AG10803 (cell line): ENCODE data around the gene ALDOB.
A peak's percentile ranks its signal among the peaks of the same experiment; 100 is the strongest.

Experiments
- DNase-seq: peaks from one replicate; pipeline ENCODE4 v3.0.0; 2010; ENCODE audit warnings: low read depth
- H3K4me3 ChIP-seq: 2 replicates; pipeline ENCODE4 v1.5.1; 2011; ENCODE audit warnings: mild to moderate bottlenecking, low read length, control low read depth
- CTCF ChIP-seq: conservative IDR thresholded peaks from 2 replicates; pipeline ENCODE4 v1.5.1; 2011; ENCODE audit warnings: mild to moderate bottlenecking, low read length, control low read depth, inconsistent platforms

ALDOB gene

DNA sequence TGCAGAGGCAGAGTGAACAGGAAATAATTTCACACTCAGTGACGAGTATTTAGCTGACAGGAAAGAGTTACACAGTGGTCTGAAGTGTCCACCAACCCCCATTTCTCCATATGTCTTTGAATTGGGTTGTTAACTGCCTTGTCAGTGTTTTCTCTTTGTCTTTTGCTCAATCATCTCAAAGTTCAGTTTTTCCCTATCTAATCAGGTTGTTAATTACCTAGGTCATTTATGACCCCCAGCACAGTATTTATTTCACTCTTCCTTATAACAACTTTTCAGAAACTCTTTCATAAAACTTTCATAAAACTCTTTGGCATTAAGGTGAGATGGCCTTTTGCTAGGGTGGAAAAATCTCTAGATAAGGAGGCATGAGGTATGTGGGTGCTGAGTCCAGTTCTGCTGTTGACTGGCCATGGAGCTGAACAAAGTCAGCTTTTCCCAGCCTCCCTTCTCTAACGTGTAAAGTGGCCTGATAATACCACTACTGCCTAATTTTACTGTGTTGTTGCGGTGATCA, 5.2 kb upstream of the ALDOB start:
- no peak for TF ChIP-seq CTCF
- H3K4me3 ChIP-seq: no peak overlapping the region

GRCh38 chr9:101438523-101438922, 2.9 kb upstream of the ALDOB start:
- no peak for TF ChIP-seq CTCF
- no peak overlapping the region for H3K4me3 ChIP-seq
- no peak for DNase-seq

More for the DNA sequence above, 5.2 kb upstream of the ALDOB start:
- DNase-seq: no peak

DNA sequence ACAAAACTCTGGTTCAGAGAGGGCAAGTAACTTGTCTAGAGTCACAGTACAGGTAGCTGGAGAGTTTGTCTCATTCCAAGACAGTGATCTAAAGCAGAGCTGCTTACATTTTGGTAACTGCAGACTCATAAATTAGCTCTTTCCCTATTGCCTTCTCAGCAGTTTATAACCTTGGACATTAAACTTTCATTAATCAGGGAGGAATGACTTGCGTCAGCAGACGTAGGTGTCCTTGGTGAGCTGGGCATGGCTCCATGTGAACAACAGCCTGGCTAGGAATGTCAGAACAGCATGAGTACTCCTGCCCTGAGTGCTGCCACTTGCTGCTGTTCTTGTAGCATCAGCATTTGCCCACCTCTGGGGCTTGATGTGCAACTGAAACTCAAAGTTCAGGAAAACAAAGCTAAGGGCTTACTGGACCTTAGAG, 2.2 kb upstream of the ALDOB start:
- no peak overlapping the region for H3K4me3 ChIP-seq
- TF ChIP-seq CTCF: no peak
- peak; percentile 16 for DNase-seq

- no peak overlapping the region for H3K4me3 ChIP-seq
- DNase-seq: no peak
- no peak for TF ChIP-seq CTCF
Measured at GRCh38 chr9:101434998-101435397, 576 bp downstream of the ALDOB start.

GRCh38 chr9:101433229-101433628, 2.3 kb downstream of the ALDOB start:
- TF ChIP-seq CTCF: no peak
- no peak overlapping the region for H3K4me3 ChIP-seq
- DNase-seq: no peak

DNA sequence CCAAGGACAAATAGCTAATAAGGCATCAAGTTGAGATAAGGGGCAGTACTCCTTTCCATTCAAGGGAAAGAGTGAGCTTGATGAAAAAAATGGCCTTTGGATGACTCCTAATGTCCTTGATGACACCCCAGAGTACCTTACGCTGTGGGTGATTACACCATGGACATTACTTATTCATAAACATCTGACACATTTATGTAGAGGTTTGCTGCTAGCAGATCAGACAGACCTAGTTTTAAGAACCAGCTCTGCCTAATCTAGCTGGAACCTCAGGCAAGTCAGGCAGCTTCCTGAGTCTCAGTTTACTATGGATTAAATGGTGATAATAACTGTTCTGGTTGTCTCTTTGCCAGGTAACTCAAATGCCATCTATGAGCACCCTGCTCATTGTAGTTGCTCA, 2.8 kb downstream of the ALDOB start:
- TF ChIP-seq CTCF: no peak
- no peak overlapping the region for H3K4me3 ChIP-seq
- DNase-seq: no peak

- no peak overlapping the region for H3K4me3 ChIP-seq
- no peak for TF ChIP-seq CTCF
- no peak for DNase-seq
Measured at GRCh38 chr9:101432171-101432570, 3.4 kb downstream of the ALDOB start.
